Parathyroid adenoma (tissue), 2 donors: ENCODE results near the gene TOB1.
A peak's percentile ranks its signal among the peaks of the same experiment; 100 is the strongest.
"Not testable (repeated sequence)": the region's sequence is repeated elsewhere in the genome, so short reads cannot be mapped to it uniquely, and the experiment has no call there.

Source experiments
- H2AFZ ChIP-seq: fragments of 300-600 bp; sonication (generic); one replicate; pipeline ENCODE4 v1.7.0; 2017; ENCODE audit warnings: antibody characterized with exemption, mild to moderate bottlenecking
- H3K27ac ChIP-seq: fragments of 300-600 bp; sonication (generic); one replicate; pipeline ENCODE4 v1.7.0; 2017
- H3K27me3 ChIP-seq: fragments of 300-600 bp; sonication (generic); one replicate; pipeline ENCODE4 v1.7.0; 2017; ENCODE audit warnings: low read length; ENCODE audit not compliant: control insufficient read depth, insufficient read depth
- H3K36me3 ChIP-seq: fragments of 300-600 bp; sonication (generic); one replicate; pipeline ENCODE4 v1.7.0; 2017; ENCODE audit warnings: low read length; ENCODE audit not compliant: control insufficient read depth, insufficient read depth
- H3K4me1 ChIP-seq: fragments of 300-600 bp; sonication (generic); one replicate; pipeline ENCODE4 v1.7.0; 2017; ENCODE audit warnings: control low read depth
- H3K4me2 ChIP-seq: fragments of 300-600 bp; sonication (generic); one replicate; pipeline ENCODE4 v1.7.0; 2017; ENCODE audit warnings: low read length
- H3K4me3 ChIP-seq: fragments of 300-600 bp; sonication (generic); one replicate; pipeline ENCODE4 v1.7.0; 2017; ENCODE audit warnings: low read depth, low read length
- H3K79me2 ChIP-seq: fragments of 300-600 bp; sonication (generic); one replicate; pipeline ENCODE4 v1.7.0; 2017; ENCODE audit warnings: control low read depth
- H3K9ac ChIP-seq: fragments of 300-600 bp; sonication (generic); one replicate; pipeline ENCODE4 v1.7.0; 2017; ENCODE audit warnings: mild to moderate bottlenecking
- H3K9me3 ChIP-seq: fragments of 300-600 bp; sonication (generic); one replicate; pipeline ENCODE4 v1.7.0; 2017; ENCODE audit warnings: low read length; ENCODE audit not compliant: control insufficient read depth
- CTCF ChIP-seq: fragments of 300-600 bp; sonication (generic); IDR thresholded peaks from one replicate; pipeline ENCODE4 v1.7.0; 2017; ENCODE audit warnings: antibody characterized with exemption, mild to moderate bottlenecking
- donor health status: primary hyperparathyroidism.

Gene TOB1

GRCh38 chr17:50883850-50884438, 17.8 kb upstream of the TOB1 start:
- H3K4me3 ChIP-seq = no peak overlapping the region
- peak overlapping the region; percentile 16 for H3K27ac ChIP-seq
- no peaks in the 10 kb centered on the region for H3K27me3 ChIP-seq

GRCh38 chr17:50882851-50883250, 16.7 kb upstream of the TOB1 start:
- Histone ChIP-seq H3K4me2 (no peak overlapping the region), H3K4me1 (peaks cover 16% of the 10 kb centered on the region), H3K27ac (no peak overlapping the region), H3K9ac (no peak overlapping the region), H3K36me3 (no peaks in the 10 kb centered on the region), H2AFZ (no peak overlapping the region), H3K27me3 (no peaks in the 10 kb centered on the region), H3K4me3 (no peak overlapping the region), H3K79me2 (no peaks in the 10 kb centered on the region), H3K9me3 (no peaks in the 10 kb centered on the region)
- TF ChIP-seq CTCF = no peak

More at GRCh38 chr17:50883850-50884438, 17.8 kb upstream of the TOB1 start:
- Histone ChIP-seq H3K9ac (no peak overlapping the region), H3K79me2 (no peaks in the 10 kb centered on the region), H3K36me3 (no peaks in the 10 kb centered on the region), H3K4me2 (no peak overlapping the region), H3K9me3 (no peaks in the 10 kb centered on the region), H2AFZ (peak overlapping the region; percentile 77), H3K4me1 (peaks cover 16% of the 10 kb centered on the region)
- TF ChIP-seq CTCF = no peak

- no peak for TF ChIP-seq CTCF
These were observed 15.0 kb upstream of the TOB1 start for GRCh38 chr17:50881182-50881581.

GRCh38 chr17:50879086-50879485, 12.9 kb upstream of the TOB1 start:
- no peak overlapping the region for H3K4me2 ChIP-seq
- no peak for TF ChIP-seq CTCF
- H3K4me3 ChIP-seq = no peak overlapping the region
- H3K27ac ChIP-seq = no peak overlapping the region
- H2AFZ ChIP-seq = no peak overlapping the region
- H3K27me3 ChIP-seq = no peaks in the 10 kb centered on the region
- H3K4me1 ChIP-seq = peaks cover 6% of the 10 kb centered on the region
- no peaks in the 10 kb centered on the region for H3K9me3 ChIP-seq
- H3K79me2 ChIP-seq = no peaks in the 10 kb centered on the region
- no peaks in the 10 kb centered on the region for H3K36me3 ChIP-seq
- no peak overlapping the region for H3K9ac ChIP-seq

More at GRCh38 chr17:50881182-50881581, 15.0 kb upstream of the TOB1 start:
- Histone ChIP-seq H3K9me3 (no peaks in the 10 kb centered on the region), H3K36me3 (no peaks in the 10 kb centered on the region), H3K79me2 (no peaks in the 10 kb centered on the region), H3K4me1 (peaks cover 16% of the 10 kb centered on the region), H3K4me2 (no peak overlapping the region), H3K4me3 (no peak overlapping the region), H3K27me3 (no peaks in the 10 kb centered on the region), H3K9ac (no peak overlapping the region), H3K27ac (no peak overlapping the region), H2AFZ (no peak overlapping the region)

GRCh38 chr17:50877838-50878237, 11.7 kb upstream of the TOB1 start:
- Histone ChIP-seq H3K4me1 (peaks cover 4% of the 10 kb centered on the region), H3K4me3 (no peak overlapping the region), H3K27me3 (no peaks in the 10 kb centered on the region), H3K9me3 (no peaks in the 10 kb centered on the region), H3K27ac (no peak overlapping the region), H3K36me3 (no peaks in the 10 kb centered on the region), H2AFZ (no peak overlapping the region), H3K79me2 (no peaks in the 10 kb centered on the region), H3K4me2 (no peak overlapping the region), H3K9ac (no peak overlapping the region)
- TF ChIP-seq CTCF = no peak

- H3K27ac ChIP-seq, H3K4me3 ChIP-seq, H3K4me2 ChIP-seq, H2AFZ ChIP-seq, H3K9ac ChIP-seq, H3K79me2 ChIP-seq, H3K36me3 ChIP-seq, H3K27me3 ChIP-seq, H3K9me3 ChIP-seq: not testable (repeated sequence)
- peaks cover 11% of the 10 kb centered on the region for H3K4me1 ChIP-seq
These were observed 10.9 kb upstream of the TOB1 start for GRCh38 chr17:50877042-50877441.
